ENCODE measurements around the gene LAMA2. TPM values are rescaled to one million over a fixed set of nuclear protein-coding genes. Genes with fewer than 3 reads are reported as not detected.

Gene LAMA2
- total RNA-seq, 1 donor: 40.2 TPM

- H3K4me3 ChIP-seq (ENCODE audit: low read depth, low read length): no peak overlapping the region
- DNase-seq (ENCODE audit: low read depth): no peak
- TF ChIP-seq CTCF (IDR thresholded peaks at IDR 0.05; ENCODE audit: insufficient read depth, low read depth, low read length): no peak
These were observed 16.6 kb downstream of the LAMA2 start for GRCh38 chr6:128899341-128900050.

- TF ChIP-seq CTCF (IDR thresholded peaks at IDR 0.05; ENCODE audit: insufficient read depth, low read depth, low read length): no peak
- H3K4me3 ChIP-seq (ENCODE audit: low read depth, low read length): no peak overlapping the region
- no peak for DNase-seq (ENCODE audit: low read depth)
These were observed 20.8 kb downstream of the LAMA2 start for GRCh38 chr6:128903715-128904114.

- peak; percentile 45 for DNase-seq (ENCODE audit: low read depth)
- no peak overlapping the region for H3K4me3 ChIP-seq (ENCODE audit: low read depth, low read length)
- no peak for TF ChIP-seq CTCF (IDR thresholded peaks at IDR 0.05; ENCODE audit: insufficient read depth, low read depth, low read length)
These were observed 31.1 kb downstream of the LAMA2 start for GRCh38 chr6:128914051-128914450.

- DNase-seq (ENCODE audit: low read depth): no peak
- H3K4me3 ChIP-seq (ENCODE audit: low read depth, low read length): no peak overlapping the region
- TF ChIP-seq CTCF (IDR thresholded peaks at IDR 0.05; ENCODE audit: insufficient read depth, low read depth, low read length): no peak
These were observed 35.9 kb downstream of the LAMA2 start for GRCh38 chr6:128918886-128919285.

GRCh38 chr6:128919412-128920180 is 36.7 kb downstream of the LAMA2 start:
- no peak overlapping the region for H3K4me3 ChIP-seq (ENCODE audit: low read depth, low read length)
- DNase-seq (ENCODE audit: low read depth): no peak
- no peak for TF ChIP-seq CTCF (IDR thresholded peaks at IDR 0.05; ENCODE audit: insufficient read depth, low read depth, low read length)

GRCh38 chr6:128925765-128926164 is 42.8 kb downstream of the LAMA2 start:
- DNase-seq (ENCODE audit: low read depth): no peak
- no peak overlapping the region for H3K4me3 ChIP-seq (ENCODE audit: low read depth, low read length)
- no peak for TF ChIP-seq CTCF (IDR thresholded peaks at IDR 0.05; ENCODE audit: insufficient read depth, low read depth, low read length)
